Loucy (cell line): ENCODE data around the gene CREBRF.

Experiments used
- H2AFZ ChIP-seq: fragments of 200-600 bp; sonication (generic); 2 replicates; pipeline ENCODE4 v1.6.0; 2016; ENCODE audit warnings: antibody characterized with exemption, mild to moderate bottlenecking, low read length, moderate library complexity
- H3F3A ChIP-seq: fragments of 200-600 bp; 2 replicates; pipeline ENCODE4 v1.6.0; 2016; ENCODE audit warnings: antibody characterized with exemption, low read depth, mild to moderate bottlenecking
- H3K27me3 ChIP-seq: fragments of 200-600 bp; sonication (generic); 2 replicates; pipeline ENCODE4 v1.6.1; 2014; ENCODE audit warnings: low read length, mild to moderate bottlenecking; ENCODE audit not compliant: insufficient read depth, poor library complexity, severe bottlenecking
- H3K36me3 ChIP-seq: fragments of 200-600 bp; sonication (generic); 2 replicates; pipeline ENCODE4 v1.6.1; 2016; ENCODE audit warnings: low read length; ENCODE audit not compliant: insufficient read depth
- H3K4me1 ChIP-seq: fragments of 200-600 bp; sonication (generic); 2 replicates; pipeline ENCODE4 v1.5.1; 2014; ENCODE audit warnings: low read length, mild to moderate bottlenecking; ENCODE audit not compliant: insufficient read depth, poor library complexity, severe bottlenecking
- H3K4me2 ChIP-seq: fragments of 200-600 bp; sonication (generic); 2 replicates; pipeline ENCODE4 v1.6.0; 2014; ENCODE audit warnings: antibody characterized with exemption, low read length, low read depth, mild to moderate bottlenecking; ENCODE audit not compliant: poor library complexity, severe bottlenecking
- H3K4me3 ChIP-seq: fragments of 200-600 bp; sonication (generic); 2 replicates; pipeline ENCODE4 v1.5.1; 2014; ENCODE audit warnings: low read length, mild to moderate bottlenecking, mixed read lengths; ENCODE audit not compliant: poor library complexity, severe bottlenecking
- H3K79me2 ChIP-seq: fragments of 200-600 bp; sonication (generic); 2 replicates; pipeline ENCODE4 v1.6.1; 2014; ENCODE audit warnings: low read length; ENCODE audit not compliant: insufficient read depth
- H3K9ac ChIP-seq: fragments of 200-600 bp; sonication (generic); 2 replicates; pipeline ENCODE4 v1.6.0; 2014; ENCODE audit warnings: mild to moderate bottlenecking, low read depth, low read length, moderate library complexity; ENCODE audit not compliant: poor library complexity, severe bottlenecking
- H3K9me2 ChIP-seq: fragments of 200-600 bp; sonication (generic); replicated peaks from 2 replicates; pipeline ENCODE4 v1.6.1; 2016; ENCODE audit warnings: low read depth, low read length, mixed read lengths
- H3K9me3 ChIP-seq: fragments of 200-600 bp; sonication (generic); 2 replicates; pipeline ENCODE4 v1.6.1; 2014; ENCODE audit warnings: mild to moderate bottlenecking, antibody characterized with exemption, low read length, low read depth; ENCODE audit not compliant: insufficient read depth
- H4K20me1 ChIP-seq: fragments of 200-600 bp; sonication (generic); 2 replicates; pipeline ENCODE4 v1.6.0; 2014; ENCODE audit warnings: antibody characterized with exemption, low read length, mild to moderate bottlenecking; ENCODE audit not compliant: insufficient read depth, poor library complexity, severe bottlenecking
- EZH2phosphoT487 ChIP-seq: fragments of 200-600 bp; IDR thresholded peaks from 2 replicates; pipeline ENCODE4 v1.6.1; 2018; ENCODE audit warnings: antibody characterized with exemption, mild to moderate bottlenecking, moderate library complexity, borderline replicate concordance
- TF ChIP-seq, protein P1 (sequence below): fragments of 200-600 bp; sonication (generic); conservative IDR thresholded peaks from 2 replicates; pipeline ENCODE4 v1.5.1; 2014; ENCODE audit warnings: mild to moderate bottlenecking, antibody characterized with exemption, low read length

The CREBRF gene

GRCh38 chr5:173011566-173011965 lies 44.6 kb upstream of the CREBRF start:
- H3F3A ChIP-seq = no peaks in the 10 kb centered on the region
- no peaks in the 10 kb centered on the region for H3K36me3 ChIP-seq
- H3K27me3 ChIP-seq = no peaks in the 10 kb centered on the region
- H3K4me2 ChIP-seq = no peak overlapping the region
- no peak overlapping the region for H2AFZ ChIP-seq
- TF ChIP-seq, protein P1, sequence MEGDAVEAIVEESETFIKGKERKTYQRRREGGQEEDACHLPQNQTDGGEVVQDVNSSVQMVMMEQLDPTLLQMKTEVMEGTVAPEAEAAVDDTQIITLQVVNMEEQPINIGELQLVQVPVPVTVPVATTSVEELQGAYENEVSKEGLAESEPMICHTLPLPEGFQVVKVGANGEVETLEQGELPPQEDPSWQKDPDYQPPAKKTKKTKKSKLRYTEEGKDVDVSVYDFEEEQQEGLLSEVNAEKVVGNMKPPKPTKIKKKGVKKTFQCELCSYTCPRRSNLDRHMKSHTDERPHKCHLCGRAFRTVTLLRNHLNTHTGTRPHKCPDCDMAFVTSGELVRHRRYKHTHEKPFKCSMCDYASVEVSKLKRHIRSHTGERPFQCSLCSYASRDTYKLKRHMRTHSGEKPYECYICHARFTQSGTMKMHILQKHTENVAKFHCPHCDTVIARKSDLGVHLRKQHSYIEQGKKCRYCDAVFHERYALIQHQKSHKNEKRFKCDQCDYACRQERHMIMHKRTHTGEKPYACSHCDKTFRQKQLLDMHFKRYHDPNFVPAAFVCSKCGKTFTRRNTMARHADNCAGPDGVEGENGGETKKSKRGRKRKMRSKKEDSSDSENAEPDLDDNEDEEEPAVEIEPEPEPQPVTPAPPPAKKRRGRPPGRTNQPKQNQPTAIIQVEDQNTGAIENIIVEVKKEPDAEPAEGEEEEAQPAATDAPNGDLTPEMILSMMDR = no peak
- TF ChIP-seq EZH2phosphoT487 = no peak
- H3K4me3 ChIP-seq = no peak overlapping the region
- peaks cover 8% of the 10 kb centered on the region for H4K20me1 ChIP-seq
- no peaks in the 10 kb centered on the region for H3K9me2 ChIP-seq
- no peak overlapping the region for H3K9ac ChIP-seq
- H3K9me3 ChIP-seq = no peaks in the 10 kb centered on the region
- H3K79me2 ChIP-seq = peaks cover 44% of the 10 kb centered on the region
- no peaks in the 10 kb centered on the region for H3K4me1 ChIP-seq

GRCh38 chr5:173012882-173013281 lies 43.3 kb upstream of the CREBRF start:
- H3K79me2 ChIP-seq = peaks cover 36% of the 10 kb centered on the region
- H3K9me2 ChIP-seq = no peaks in the 10 kb centered on the region
- H3K9ac ChIP-seq = no peak overlapping the region
- no peaks in the 10 kb centered on the region for H3K4me1 ChIP-seq
- TF ChIP-seq, protein P1 = no peak
- no peak for TF ChIP-seq EZH2phosphoT487
- no peak overlapping the region for H3K4me2 ChIP-seq
- no peaks in the 10 kb centered on the region for H3K9me3 ChIP-seq
- no peaks in the 10 kb centered on the region for H3K27me3 ChIP-seq
- H3K4me3 ChIP-seq = no peak overlapping the region
- H2AFZ ChIP-seq = no peak overlapping the region
- peaks cover 5% of the 10 kb centered on the region for H4K20me1 ChIP-seq
- H3F3A ChIP-seq = no peaks in the 10 kb centered on the region
- H3K36me3 ChIP-seq = no peaks in the 10 kb centered on the region

DNA sequence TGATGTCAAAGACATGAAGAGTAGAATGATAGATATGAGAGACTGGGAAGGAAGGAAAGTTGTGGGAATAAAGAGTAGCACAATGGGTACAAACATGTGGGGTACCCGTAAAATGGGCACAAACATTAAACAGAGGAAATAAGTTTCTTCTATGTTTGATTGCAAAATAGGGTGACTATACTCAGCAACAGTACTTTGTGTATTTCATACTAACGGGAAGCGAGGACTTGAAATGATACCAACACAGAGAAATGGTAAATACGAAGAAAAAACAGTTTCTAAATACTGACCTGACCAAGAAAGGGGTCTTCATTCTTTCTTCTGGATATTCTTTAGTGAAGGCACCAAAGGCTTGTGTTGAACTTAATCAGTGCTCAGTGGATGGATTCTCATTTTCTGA lies 41.5 kb upstream of the CREBRF start:
- Histone ChIP-seq H2AFZ (no peak overlapping the region), H3K79me2 (peaks cover 31% of the 10 kb centered on the region), H3K4me3 (no peak overlapping the region), H3F3A (no peaks in the 10 kb centered on the region), H3K36me3 (no peaks in the 10 kb centered on the region), H3K4me2 (no peak overlapping the region), H3K9ac (no peak overlapping the region), H3K9me3 (no peaks in the 10 kb centered on the region), H4K20me1 (peaks cover 5% of the 10 kb centered on the region), H3K27me3 (no peaks in the 10 kb centered on the region), H3K9me2 (no peaks in the 10 kb centered on the region), H3K4me1 (no peaks in the 10 kb centered on the region)
- TF ChIP-seq, protein P1 = no peak
- no peak for TF ChIP-seq EZH2phosphoT487
